HEK293 (cell line): ENCODE results near the gene ITSN1.

Source experiments
- CTCF ChIP-seq: fragments of 450-650 bp; formaldehyde crosslinking; IDR thresholded peaks from 2 replicates; pipeline ENCODE4 v1.5.1; 2016; ENCODE audit warnings: missing biosample characterization, missing genetic modification characterization
- GLIS1 ChIP-seq: fragments of 450-650 bp; formaldehyde crosslinking; IDR thresholded peaks from 2 replicates; pipeline ENCODE4 v1.5.1; 2016; ENCODE audit warnings: missing biosample characterization, missing genetic modification characterization
- REPIN1 ChIP-seq: fragments of 450-650 bp; formaldehyde crosslinking; IDR thresholded peaks from 2 replicates; pipeline ENCODE4 v1.5.1; 2017; ENCODE audit warnings: missing biosample characterization, missing genetic modification characterization, low read depth
- SETDB1 ChIP-seq: IDR thresholded peaks from one replicate; pipeline ENCODE4 v1.6.1; 2017; ENCODE audit warnings: mild to moderate bottlenecking, low read length, moderate library complexity, mixed read lengths; ENCODE audit not compliant: insufficient read length
- YY1 ChIP-seq: fragments of 450-650 bp; formaldehyde crosslinking; IDR thresholded peaks from 2 replicates; pipeline ENCODE4 v1.5.1; 2018; ENCODE audit warnings: missing biosample characterization, missing genetic modification characterization
- ZNF324 ChIP-seq: fragments of 450-650 bp; formaldehyde crosslinking; IDR thresholded peaks from 2 replicates; pipeline ENCODE4 v1.5.1; 2016; ENCODE audit warnings: missing biosample characterization, missing genetic modification characterization
- ZNF623 ChIP-seq: fragments of 450-650 bp; formaldehyde crosslinking; IDR thresholded peaks from 2 replicates; pipeline ENCODE4 v1.5.1; 2016; ENCODE audit warnings: missing biosample characterization, missing genetic modification characterization
- ZNF629 ChIP-seq: fragments of 450-650 bp; formaldehyde crosslinking; IDR thresholded peaks from 2 replicates; pipeline ENCODE4 v1.5.1; 2017; ENCODE audit warnings: missing biosample characterization, missing genetic modification characterization

- TF ChIP-seq ZNF324 (tag by site-specific recombination) (no peak), CTCF (no peak), REPIN1 (tag by site-specific recombination) (no peak), GLIS1 (tag by site-specific recombination) (no peak), YY1 (no peak), SETDB1 (no peak), ZNF623 (no peak), ZNF629 (no peak)
Observed at GRCh38 chr21:33940164-33940880, 298.0 kb downstream of the ITSN1 start.
